IMR-90 (cell line): ENCODE results near the gene BATF. TPM values are rescaled to one million over a fixed set of nuclear protein-coding genes. Genes with fewer than 3 reads are reported as not detected.

Experiments
- ATAC-seq: fragments of 200-7000 bp; cut with Tn5 transposase; 2 replicates; pipeline ENCODE4 v1.9.1; 2020; ENCODE audit warnings: low read depth, mild to moderate bottlenecking, moderate library complexity
- BruUV-seq: library from RNA; stranded (reverse); fragments of 400-500 nt; replicated peaks from 2 replicates; lab custom pipeline; 2021; lab: Mats Ljungman, UMichigan
- CTCF ChIA-PET: fragments of 300-600 bp; formaldehyde crosslinking; extraction: SDS; loops from one replicate; lab custom pipeline; 2021; ENCODE audit warnings: antibody characterized with exemption; lab: Yijun Ruan, JAX
- POLR2A ChIA-PET: fragments of 300-600 bp; sonication (Branson Sonifier 250); formaldehyde crosslinking; loops from one replicate; lab custom pipeline; 2022; ENCODE audit warnings: antibody characterized with exemption; ENCODE audit not compliant: unreplicated experiment; lab: Charles Lee
- DNase-seq: peaks from one replicate; pipeline ENCODE4 v3.0.0; 2013
- H2AFZ ChIP-seq: replicated peaks from 2 replicates; pipeline ENCODE3; 2013; ENCODE audit warnings: low read length, mild to moderate bottlenecking; ENCODE audit not compliant: poor library complexity
- H2AK5ac ChIP-seq: 2 replicates; pipeline ENCODE4 v1.6.1; 2013; ENCODE audit warnings: low read depth, low read length, inconsistent platforms
- H2AK9ac ChIP-seq: replicated peaks from 2 replicates; pipeline ENCODE3; 2013; ENCODE audit warnings: mild to moderate bottlenecking, low read depth, low read length, moderate library complexity; ENCODE audit not compliant: poor library complexity
- H2BK120ac ChIP-seq: 2 replicates; pipeline ENCODE4 v1.6.1; 2013; ENCODE audit warnings: low read depth, low read length, inconsistent platforms
- H2BK15ac ChIP-seq: 3 replicates; pipeline ENCODE4 v1.6.1; 2013; ENCODE audit warnings: low read depth, low read length, inconsistent platforms
- H2BK20ac ChIP-seq: 2 replicates; pipeline ENCODE4 v1.6.1; 2013; ENCODE audit warnings: low read depth, mild to moderate bottlenecking, inconsistent platforms, low read length, moderate library complexity
- H2BK5ac ChIP-seq: 2 replicates; pipeline ENCODE4 v1.6.1; 2013; ENCODE audit warnings: mild to moderate bottlenecking, low read depth, low read length, inconsistent platforms; ENCODE audit not compliant: poor library complexity, severe bottlenecking
- H3K14ac ChIP-seq: replicated peaks from 2 replicates; pipeline ENCODE4 v1.6.1; 2013; ENCODE audit warnings: low read depth, low read length, inconsistent platforms
- H3K18ac ChIP-seq: 2 replicates; pipeline ENCODE4 v1.6.1; 2013; ENCODE audit warnings: low read depth, low read length, control low read depth
- H3K23ac ChIP-seq: 2 replicates; pipeline ENCODE4 v1.6.1; 2013; ENCODE audit warnings: low read depth, low read length, inconsistent platforms
- H3K27ac ChIP-seq: 2 replicates; pipeline ENCODE4 v1.5.1; 2013; ENCODE audit warnings: mild to moderate bottlenecking, control low read depth, low read length; ENCODE audit not compliant: insufficient read depth
- H3K27me3 ChIP-seq: 2 replicates; pipeline ENCODE4 v1.6.1; 2013; ENCODE audit warnings: low read length; ENCODE audit not compliant: control insufficient read depth, insufficient read depth
- H3K36me3 ChIP-seq: 2 replicates; pipeline ENCODE4 v1.6.1; 2013; ENCODE audit warnings: low read length, mixed read lengths; ENCODE audit not compliant: control insufficient read depth, insufficient read depth
- H3K4ac ChIP-seq: 2 replicates; pipeline ENCODE4 v1.6.1; 2013; ENCODE audit warnings: low read depth, low read length, inconsistent platforms
- H3K4me1 ChIP-seq: 2 replicates; pipeline ENCODE4 v1.6.1; 2013; ENCODE audit warnings: low read length, mixed read lengths; ENCODE audit not compliant: control insufficient read depth, insufficient read depth
- H3K4me2 ChIP-seq: 2 replicates; pipeline ENCODE4 v1.6.1; 2013; ENCODE audit warnings: low read depth, mild to moderate bottlenecking, control low read depth, low read length, moderate library complexity
- H3K4me3 ChIP-seq: 2 replicates; pipeline ENCODE4 v1.5.1; 2013; ENCODE audit warnings: low read depth, mild to moderate bottlenecking, control low read depth, low read length, moderate library complexity; ENCODE audit not compliant: insufficient read depth
- H3K56ac ChIP-seq: 2 replicates; pipeline ENCODE4 v1.6.1; 2013; ENCODE audit warnings: low read length, inconsistent platforms; ENCODE audit not compliant: insufficient read depth; ENCODE audit errors: extremely low read depth
- H3K79me1 ChIP-seq, 2 experiments: 2 replicates each; pipeline ENCODE4 v1.6.1; 2013; ENCODE audit warnings: low read length in 2 of 2, inconsistent platforms in 1 of 2, low read depth in 1 of 2
- H3K9ac ChIP-seq: 2 replicates; pipeline ENCODE4 v1.6.1; 2013; ENCODE audit warnings: low read depth, low read length, control low read depth
- H3K9me1 ChIP-seq: 2 replicates; pipeline ENCODE4 v1.6.1; 2013; ENCODE audit warnings: low read length, inconsistent platforms; ENCODE audit not compliant: insufficient read depth
- H3K9me3 ChIP-seq: 2 replicates; pipeline ENCODE4 v1.6.1; 2013; ENCODE audit warnings: low read length; ENCODE audit not compliant: control insufficient read depth, insufficient read depth
- H4K20me1 ChIP-seq: 2 replicates; pipeline ENCODE4 v1.6.1; 2013; ENCODE audit warnings: low read length, inconsistent platforms; ENCODE audit not compliant: insufficient read depth
- H4K5ac ChIP-seq: 2 replicates; pipeline ENCODE4 v1.6.1; 2013; ENCODE audit warnings: mild to moderate bottlenecking, low read depth, low read length, control low read depth
- H4K8ac ChIP-seq, 2 experiments: 2 replicates each; pipeline ENCODE4 v1.6.1; 2013; ENCODE audit warnings: low read depth in 2 of 2, low read length in 2 of 2, control low read depth in 1 of 2, inconsistent platforms in 1 of 2
- H4K91ac ChIP-seq: 2 replicates; pipeline ENCODE4 v1.6.1; 2013; ENCODE audit warnings: low read depth, low read length, inconsistent platforms; ENCODE audit not compliant: insufficient read depth
- BHLHE40 ChIP-seq: fragments of 150-350 bp; IDR thresholded peaks from 2 replicates; pipeline ENCODE4 v1.6.1; 2016; ENCODE audit warnings: mild to moderate bottlenecking, low read depth, low read length
- CEBPB ChIP-seq: IDR thresholded peaks from 2 replicates; pipeline ENCODE4 v1.6.1; 2012; ENCODE audit warnings: low read depth, low read length, improper control_type of control experiment
- CHD1 ChIP-seq: IDR thresholded peaks from 2 replicates; pipeline ENCODE4 v1.6.1; 2012; ENCODE audit warnings: low read depth, low read length, improper control_type of control experiment
- ELK1 ChIP-seq: fragments of 150-350 bp; IDR thresholded peaks from 2 replicates; pipeline ENCODE4 v1.6.1; 2016; ENCODE audit warnings: low read depth, mild to moderate bottlenecking, low read length, moderate library complexity, borderline replicate concordance
- FOS ChIP-seq: fragments of 150-350 bp; IDR thresholded peaks from 2 replicates; pipeline ENCODE4 v1.6.1; 2016; ENCODE audit warnings: low read depth, low read length
- MAFK ChIP-seq: IDR thresholded peaks from 2 replicates; pipeline ENCODE4 v1.6.1; 2012; ENCODE audit warnings: low read depth, low read length, improper control_type of control experiment
- MAZ ChIP-seq: IDR thresholded peaks from 2 replicates; pipeline ENCODE4 v1.6.1; 2012; ENCODE audit warnings: low read depth, mild to moderate bottlenecking, low read length, improper control_type of control experiment, moderate library complexity, borderline replicate concordance
- MXI1 ChIP-seq: IDR thresholded peaks from 2 replicates; pipeline ENCODE4 v1.6.1; 2012; ENCODE audit warnings: low read depth, mild to moderate bottlenecking, low read length, moderate library complexity, borderline replicate concordance
- NFE2L2 ChIP-seq: fragments of 150-350 bp; IDR thresholded peaks from 2 replicates; pipeline ENCODE4 v1.6.1; 2016; ENCODE audit warnings: low read depth, mild to moderate bottlenecking, low read length
- POLR2A ChIP-seq: IDR thresholded peaks from 2 replicates; pipeline ENCODE4 v1.6.1; 2012; ENCODE audit warnings: mild to moderate bottlenecking, low read depth, low read length
- RAD21 ChIP-seq: IDR thresholded peaks from 2 replicates; pipeline ENCODE4 v1.6.1; 2012; ENCODE audit warnings: low read length, improper control_type of control experiment
- RCOR1 ChIP-seq: IDR thresholded peaks from 2 replicates; pipeline ENCODE4 v1.6.1; 2012; ENCODE audit warnings: mild to moderate bottlenecking, low read length, improper control_type of control experiment; ENCODE audit not compliant: insufficient replicate concordance
- RFX5 ChIP-seq: IDR thresholded peaks from 2 replicates; pipeline ENCODE4 v1.8.0; 2012; ENCODE audit warnings: low read depth, mild to moderate bottlenecking, low read length, moderate library complexity
- SMC3 ChIP-seq: fragments of 150-350 bp; IDR thresholded peaks from 2 replicates; pipeline ENCODE4 v1.6.1; 2016; ENCODE audit warnings: low read depth, mild to moderate bottlenecking, antibody characterized with exemption, low read length, moderate library complexity
- WGBS, 2 experiments: methylation state at CpG; one replicate each; pipeline versions ENCODE4 v1.1.5 to v1.1.7; 2013; ENCODE audit warnings: missing lambda C conversion rate in 2 of 2; ENCODE audit not compliant: insufficient read length in 1 of 2; ENCODE audit errors: extremely low coverage in 2 of 2; 5-methylcytosine and 5-hydroxymethylcytosine counted together
- dilution Hi-C: fragments of 300-500 bp; cut with HindIII; formaldehyde crosslinking; loops from one replicate; pipeline ENCODE4 v1.14.3; 2018; ENCODE audit warnings: low sequenced_read_pairs; ENCODE audit not compliant: unreplicated experiment
- in situ Hi-C: fragments of 300-500 bp; cut with MboI; formaldehyde crosslinking; loops from 3 replicates; pipeline ENCODE4 v1.14.3; 2019; ENCODE audit warnings: low sequenced_read_pairs, inconsistent platforms, mixed read lengths
- intact Hi-C: fragments of 100-400 bp; cut with micrococcal nuclease; formaldehyde crosslinking; loops from 2 replicates; pipeline ENCODE4 v1.10.0; 2022
- polyA plus RNA-seq, 3 experiments: library from polyadenylated mRNA; depleted of rRNA; stranded (reverse); fragments of >200 nt; gene quantifications; 2 replicates each; pipeline ENCODE4 v1.2.3, GENCODE V29; 2012; ENCODE audit warnings: low replicate concordance in 1 of 3
- total RNA-seq: library from RNA; depleted of rRNA; stranded (reverse); fragments of >200 nt; gene quantifications from 2 replicates; pipeline ENCODE4 v1.2.3, GENCODE V29; 2012
- TF ChIP-seq, protein P1 (sequence below): fragments of 150-350 bp; IDR thresholded peaks from 2 replicates; pipeline ENCODE4 v1.6.1; 2017; ENCODE audit warnings: mild to moderate bottlenecking, antibody characterized with exemption, low read length, low read depth
- TF ChIP-seq, protein P2 (sequence below): conservative IDR thresholded peaks from 2 replicates; pipeline ENCODE4 v1.5.1; 2012; ENCODE audit warnings: mild to moderate bottlenecking, low read depth, low read length, improper control_type of control experiment

The BATF gene
- total and polyA plus RNA-seq, 2 of the 4 experiments (the other 2 are of a cell fraction): not detected

DNA sequence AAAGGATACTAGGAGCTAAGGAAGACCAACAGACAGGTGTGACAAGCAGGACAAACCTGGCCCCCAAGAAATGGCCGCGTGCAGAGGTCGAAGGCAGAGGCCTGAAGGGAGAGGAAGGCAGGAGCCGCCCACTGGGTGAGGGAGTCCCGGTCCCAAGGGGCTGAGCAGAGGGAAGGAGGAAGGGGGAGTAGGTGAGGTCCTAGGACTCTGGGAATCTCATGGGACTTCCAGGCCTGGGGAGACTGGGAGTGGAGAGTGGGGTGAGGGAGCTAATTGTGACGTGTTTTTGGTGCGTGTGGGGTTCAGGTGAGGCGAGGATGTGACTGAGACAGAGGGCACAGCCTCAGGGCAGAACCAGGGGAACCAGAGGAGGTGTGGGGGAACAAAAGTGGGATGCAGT is 44.5 kb downstream of the BATF start:
- Histone ChIP-seq H3K36me3 (no peaks in the 10 kb centered on the region), H3K23ac (no peak overlapping the region), H4K5ac (no peak overlapping the region), H3K27ac (no peak overlapping the region), H3K79me1 (no peaks in the 10 kb centered on the region), H3K4me1 (no peaks in the 10 kb centered on the region), H3K4me3 (no peak overlapping the region), H4K8ac (no peak overlapping the region), H3K4ac (no peak overlapping the region), H2BK15ac (no peak overlapping the region), H3K27me3 (peaks cover 61% of the 10 kb centered on the region), H2BK20ac (no peak overlapping the region), H3K9ac (no peak overlapping the region), H2AK9ac (no peak overlapping the region), H2AK5ac (no peak overlapping the region), H3K14ac (no peak overlapping the region), H3K4me2 (no peak overlapping the region), H3K18ac (no peak overlapping the region), H3K9me1 (no peaks in the 10 kb centered on the region), H3K56ac (no peak overlapping the region), H2BK120ac (no peak overlapping the region), H2BK5ac (no peak overlapping the region), H3K9me3 (no peaks in the 10 kb centered on the region), H2AFZ (no peak overlapping the region), H4K91ac (no peak overlapping the region), H4K20me1 (no peaks in the 10 kb centered on the region)
- BruUV-seq: no TSS peak
- TF ChIP-seq, protein P1, sequence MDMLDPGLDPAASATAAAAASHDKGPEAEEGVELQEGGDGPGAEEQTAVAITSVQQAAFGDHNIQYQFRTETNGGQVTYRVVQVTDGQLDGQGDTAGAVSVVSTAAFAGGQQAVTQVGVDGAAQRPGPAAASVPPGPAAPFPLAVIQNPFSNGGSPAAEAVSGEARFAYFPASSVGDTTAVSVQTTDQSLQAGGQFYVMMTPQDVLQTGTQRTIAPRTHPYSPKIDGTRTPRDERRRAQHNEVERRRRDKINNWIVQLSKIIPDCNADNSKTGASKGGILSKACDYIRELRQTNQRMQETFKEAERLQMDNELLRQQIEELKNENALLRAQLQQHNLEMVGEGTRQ: no peak
- no peak for TF ChIP-seq FOS
- TF ChIP-seq MAFK: no peak
- TF ChIP-seq POLR2A: no peak
- no peak for TF ChIP-seq RCOR1
- TF ChIP-seq, protein P2, sequence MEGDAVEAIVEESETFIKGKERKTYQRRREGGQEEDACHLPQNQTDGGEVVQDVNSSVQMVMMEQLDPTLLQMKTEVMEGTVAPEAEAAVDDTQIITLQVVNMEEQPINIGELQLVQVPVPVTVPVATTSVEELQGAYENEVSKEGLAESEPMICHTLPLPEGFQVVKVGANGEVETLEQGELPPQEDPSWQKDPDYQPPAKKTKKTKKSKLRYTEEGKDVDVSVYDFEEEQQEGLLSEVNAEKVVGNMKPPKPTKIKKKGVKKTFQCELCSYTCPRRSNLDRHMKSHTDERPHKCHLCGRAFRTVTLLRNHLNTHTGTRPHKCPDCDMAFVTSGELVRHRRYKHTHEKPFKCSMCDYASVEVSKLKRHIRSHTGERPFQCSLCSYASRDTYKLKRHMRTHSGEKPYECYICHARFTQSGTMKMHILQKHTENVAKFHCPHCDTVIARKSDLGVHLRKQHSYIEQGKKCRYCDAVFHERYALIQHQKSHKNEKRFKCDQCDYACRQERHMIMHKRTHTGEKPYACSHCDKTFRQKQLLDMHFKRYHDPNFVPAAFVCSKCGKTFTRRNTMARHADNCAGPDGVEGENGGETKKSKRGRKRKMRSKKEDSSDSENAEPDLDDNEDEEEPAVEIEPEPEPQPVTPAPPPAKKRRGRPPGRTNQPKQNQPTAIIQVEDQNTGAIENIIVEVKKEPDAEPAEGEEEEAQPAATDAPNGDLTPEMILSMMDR: no peak
- TF ChIP-seq RFX5: no peak
- no peak for TF ChIP-seq BHLHE40
- no peak for TF ChIP-seq MXI1
- no peak for TF ChIP-seq ELK1
- no peak for TF ChIP-seq MAZ
- TF ChIP-seq SMC3: no peak
- TF ChIP-seq RAD21: no peak
- TF ChIP-seq CEBPB: no peak
- no peak for TF ChIP-seq NFE2L2
- no peak for TF ChIP-seq CHD1
- no peak for DNase-seq
- no peak for ATAC-seq
- in situ Hi-C loops: no loop called here
- dilution Hi-C loops: no loop called here
- intact Hi-C loops: no loop called here
- WGBS, 2 experiments: 63% methylated on average over 5 of the region's 8 CpGs; no CpG with 5 or more reads in 1 of the 2 experiments
- ChIA-PET CTCF (no interaction called here), POLR2A (no interaction called here)
